NCI-H526 treated with DMSO at 0.1 percent for 48 hours (cell line): ENCODE results near the gene MSMB.

Experiments used
- DNase-seq: peaks from one replicate; lab custom pipeline; 2025; lab: John Stamatoyannopoulos, UW

Gene MSMB

GRCh38 chr10:46033602-46034011, 12.5 kb downstream of the MSMB start:
- no peak for DNase-seq

- no peak for DNase-seq
These were observed 14.2 kb downstream of the MSMB start for GRCh38 chr10:46031648-46032532.

- peak; percentile 87 for DNase-seq
These were observed 15.8 kb downstream of the MSMB start, which contains the start of gene NCOA4 for GRCh38 chr10:46030091-46030937. NCOA4 (minus strand) TSS chr10:46030623; CDS start chr10:46016680, 13,943 bp downstream.

- DNase-seq = no peak
These were observed 16.5 kb downstream of the MSMB start for GRCh38 chr10:46029461-46030030.

- peak; percentile 42 for DNase-seq
These were observed 17.2 kb downstream of the MSMB start for GRCh38 chr10:46028584-46029460.

GRCh38 chr10:46026106-46026505, 20.0 kb downstream of the MSMB start:
- no peak for DNase-seq

- DNase-seq = no peak
These were observed 20.7 kb downstream of the MSMB start for GRCh38 chr10:46025406-46025805.

GRCh38 chr10:46024948-46025347, 21.1 kb downstream of the MSMB start:
- DNase-seq = no peak

- DNase-seq = peak; percentile 43
These were observed 22.9 kb downstream of the MSMB start for GRCh38 chr10:46022978-46023702.

- DNase-seq = no peak
These were observed 25.8 kb downstream of the MSMB start for GRCh38 chr10:46020344-46020657.

- no peak for DNase-seq
These were observed 26.3 kb downstream of the MSMB start for GRCh38 chr10:46019569-46020343.

- no peak for DNase-seq
These were observed 26.9 kb downstream of the MSMB start for GRCh38 chr10:46019177-46019528.

- no peak for DNase-seq
These were observed 27.5 kb downstream of the MSMB start for GRCh38 chr10:46018453-46019176.

- DNase-seq = no peak
These were observed 28.3 kb downstream of the MSMB start for GRCh38 chr10:46017733-46018132.

GRCh38 chr10:46016811-46017210, 29.3 kb downstream of the MSMB start:
- no peak for DNase-seq

GRCh38 chr10:46016190-46016589, 29.9 kb downstream of the MSMB start:
- no peak for DNase-seq

- DNase-seq = no peak
These were observed 31.2 kb downstream of the MSMB start for GRCh38 chr10:46014683-46015405.

- no peak for DNase-seq
These were observed 31.9 kb downstream of the MSMB start for GRCh38 chr10:46014206-46014605.

- no peak for DNase-seq
These were observed 33.3 kb downstream of the MSMB start for GRCh38 chr10:46012746-46013145.
